Measurements from ENCODE around the gene SCN9A. TPM values are rescaled to one million over a fixed set of nuclear protein-coding genes. Genes with fewer than 3 reads are reported as not detected.

SCN9A gene
- total and polyA plus RNA-seq, 9 of the 15 experiments (the other 6 are each of a cell fraction or from before 2014, with no cell fraction given): 1.4 to 22.8 (median 7.1) TPM

DNA sequence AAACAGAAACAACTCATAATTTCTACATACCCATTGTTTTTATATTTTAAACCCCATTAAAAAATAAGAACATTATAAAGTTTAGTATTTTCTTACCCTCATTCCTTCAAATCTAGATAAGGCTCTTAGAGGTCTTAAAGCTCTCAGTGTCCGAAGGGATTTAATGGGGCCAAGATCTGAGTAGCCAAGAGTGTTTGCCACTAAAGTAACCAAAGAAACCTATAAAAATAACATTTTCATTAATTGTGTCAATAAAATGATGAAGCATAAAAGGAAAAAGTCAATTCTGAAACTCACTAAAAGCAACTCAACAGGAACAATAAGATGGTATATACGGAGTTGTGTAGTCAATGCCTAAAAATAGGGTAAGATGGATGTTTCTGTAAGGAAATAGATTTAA is 142.5 kb downstream of the SCN9A start (continued):
- TF ChIP-seq, protein P1, sequence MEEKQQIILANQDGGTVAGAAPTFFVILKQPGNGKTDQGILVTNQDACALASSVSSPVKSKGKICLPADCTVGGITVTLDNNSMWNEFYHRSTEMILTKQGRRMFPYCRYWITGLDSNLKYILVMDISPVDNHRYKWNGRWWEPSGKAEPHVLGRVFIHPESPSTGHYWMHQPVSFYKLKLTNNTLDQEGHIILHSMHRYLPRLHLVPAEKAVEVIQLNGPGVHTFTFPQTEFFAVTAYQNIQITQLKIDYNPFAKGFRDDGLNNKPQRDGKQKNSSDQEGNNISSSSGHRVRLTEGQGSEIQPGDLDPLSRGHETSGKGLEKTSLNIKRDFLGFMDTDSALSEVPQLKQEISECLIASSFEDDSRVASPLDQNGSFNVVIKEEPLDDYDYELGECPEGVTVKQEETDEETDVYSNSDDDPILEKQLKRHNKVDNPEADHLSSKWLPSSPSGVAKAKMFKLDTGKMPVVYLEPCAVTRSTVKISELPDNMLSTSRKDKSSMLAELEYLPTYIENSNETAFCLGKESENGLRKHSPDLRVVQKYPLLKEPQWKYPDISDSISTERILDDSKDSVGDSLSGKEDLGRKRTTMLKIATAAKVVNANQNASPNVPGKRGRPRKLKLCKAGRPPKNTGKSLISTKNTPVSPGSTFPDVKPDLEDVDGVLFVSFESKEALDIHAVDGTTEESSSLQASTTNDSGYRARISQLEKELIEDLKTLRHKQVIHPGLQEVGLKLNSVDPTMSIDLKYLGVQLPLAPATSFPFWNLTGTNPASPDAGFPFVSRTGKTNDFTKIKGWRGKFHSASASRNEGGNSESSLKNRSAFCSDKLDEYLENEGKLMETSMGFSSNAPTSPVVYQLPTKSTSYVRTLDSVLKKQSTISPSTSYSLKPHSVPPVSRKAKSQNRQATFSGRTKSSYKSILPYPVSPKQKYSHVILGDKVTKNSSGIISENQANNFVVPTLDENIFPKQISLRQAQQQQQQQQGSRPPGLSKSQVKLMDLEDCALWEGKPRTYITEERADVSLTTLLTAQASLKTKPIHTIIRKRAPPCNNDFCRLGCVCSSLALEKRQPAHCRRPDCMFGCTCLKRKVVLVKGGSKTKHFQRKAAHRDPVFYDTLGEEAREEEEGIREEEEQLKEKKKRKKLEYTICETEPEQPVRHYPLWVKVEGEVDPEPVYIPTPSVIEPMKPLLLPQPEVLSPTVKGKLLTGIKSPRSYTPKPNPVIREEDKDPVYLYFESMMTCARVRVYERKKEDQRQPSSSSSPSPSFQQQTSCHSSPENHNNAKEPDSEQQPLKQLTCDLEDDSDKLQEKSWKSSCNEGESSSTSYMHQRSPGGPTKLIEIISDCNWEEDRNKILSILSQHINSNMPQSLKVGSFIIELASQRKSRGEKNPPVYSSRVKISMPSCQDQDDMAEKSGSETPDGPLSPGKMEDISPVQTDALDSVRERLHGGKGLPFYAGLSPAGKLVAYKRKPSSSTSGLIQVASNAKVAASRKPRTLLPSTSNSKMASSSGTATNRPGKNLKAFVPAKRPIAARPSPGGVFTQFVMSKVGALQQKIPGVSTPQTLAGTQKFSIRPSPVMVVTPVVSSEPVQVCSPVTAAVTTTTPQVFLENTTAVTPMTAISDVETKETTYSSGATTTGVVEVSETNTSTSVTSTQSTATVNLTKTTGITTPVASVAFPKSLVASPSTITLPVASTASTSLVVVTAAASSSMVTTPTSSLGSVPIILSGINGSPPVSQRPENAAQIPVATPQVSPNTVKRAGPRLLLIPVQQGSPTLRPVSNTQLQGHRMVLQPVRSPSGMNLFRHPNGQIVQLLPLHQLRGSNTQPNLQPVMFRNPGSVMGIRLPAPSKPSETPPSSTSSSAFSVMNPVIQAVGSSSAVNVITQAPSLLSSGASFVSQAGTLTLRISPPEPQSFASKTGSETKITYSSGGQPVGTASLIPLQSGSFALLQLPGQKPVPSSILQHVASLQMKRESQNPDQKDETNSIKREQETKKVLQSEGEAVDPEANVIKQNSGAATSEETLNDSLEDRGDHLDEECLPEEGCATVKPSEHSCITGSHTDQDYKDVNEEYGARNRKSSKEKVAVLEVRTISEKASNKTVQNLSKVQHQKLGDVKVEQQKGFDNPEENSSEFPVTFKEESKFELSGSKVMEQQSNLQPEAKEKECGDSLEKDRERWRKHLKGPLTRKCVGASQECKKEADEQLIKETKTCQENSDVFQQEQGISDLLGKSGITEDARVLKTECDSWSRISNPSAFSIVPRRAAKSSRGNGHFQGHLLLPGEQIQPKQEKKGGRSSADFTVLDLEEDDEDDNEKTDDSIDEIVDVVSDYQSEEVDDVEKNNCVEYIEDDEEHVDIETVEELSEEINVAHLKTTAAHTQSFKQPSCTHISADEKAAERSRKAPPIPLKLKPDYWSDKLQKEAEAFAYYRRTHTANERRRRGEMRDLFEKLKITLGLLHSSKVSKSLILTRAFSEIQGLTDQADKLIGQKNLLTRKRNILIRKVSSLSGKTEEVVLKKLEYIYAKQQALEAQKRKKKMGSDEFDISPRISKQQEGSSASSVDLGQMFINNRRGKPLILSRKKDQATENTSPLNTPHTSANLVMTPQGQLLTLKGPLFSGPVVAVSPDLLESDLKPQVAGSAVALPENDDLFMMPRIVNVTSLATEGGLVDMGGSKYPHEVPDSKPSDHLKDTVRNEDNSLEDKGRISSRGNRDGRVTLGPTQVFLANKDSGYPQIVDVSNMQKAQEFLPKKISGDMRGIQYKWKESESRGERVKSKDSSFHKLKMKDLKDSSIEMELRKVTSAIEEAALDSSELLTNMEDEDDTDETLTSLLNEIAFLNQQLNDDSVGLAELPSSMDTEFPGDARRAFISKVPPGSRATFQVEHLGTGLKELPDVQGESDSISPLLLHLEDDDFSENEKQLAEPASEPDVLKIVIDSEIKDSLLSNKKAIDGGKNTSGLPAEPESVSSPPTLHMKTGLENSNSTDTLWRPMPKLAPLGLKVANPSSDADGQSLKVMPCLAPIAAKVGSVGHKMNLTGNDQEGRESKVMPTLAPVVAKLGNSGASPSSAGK (IDR thresholded peaks at IDR 0.05): no peak
- no peak for TF ChIP-seq POLR2AphosphoS2 (IDR thresholded peaks at IDR 0.05; ENCODE audit: low read length)
- TF ChIP-seq XRCC5 (IDR thresholded peaks at IDR 0.05; ENCODE audit: low read depth, low read length): no peak
- no peak for TF ChIP-seq LARP7 (IDR thresholded peaks at IDR 0.05)
- no peak for TF ChIP-seq RFX7 (CRISPR knock-in tag; IDR thresholded peaks at IDR 0.05)
- no peak for TF ChIP-seq HSF4 (CRISPR knock-in tag; IDR thresholded peaks at IDR 0.05; ENCODE audit: borderline replicate concordance)
- no peak for TF ChIP-seq SETDB1 (IDR thresholded peaks at IDR 0.05; ENCODE audit: low read length)
- TF ChIP-seq YY1 (IDR thresholded peaks at IDR 0.05; ENCODE audit: borderline replicate concordance in 1 of 3, control insufficient read depth in 1 of 3, extremely low read depth in 1 of 3, insufficient read depth in 3 of 3, insufficient read length in 1 of 3, insufficient replicate concordance in 2 of 3, low read depth in 1 of 3, low read length in 2 of 3): no peak
- TF ChIP-seq ZNF696 (CRISPR knock-in tag; conservative IDR thresholded peaks at IDR 0.05): no peak
